ENCODE data around the gene ZYX.
"Not testable (repeated sequence)": the region's sequence is repeated elsewhere in the genome, so short reads cannot be mapped to it uniquely, and the experiment has no call there.

Gene ZYX

GRCh38 chr7:143399642-143400041, 18.5 kb downstream of the ZYX start:
- DNase-seq = no peak

- no peak for DNase-seq
Measured at GRCh38 chr7:143401265-143401664, 20.1 kb downstream of the ZYX start.

GRCh38 chr7:143402233-143402632, 21.1 kb downstream of the ZYX start:
- not testable (repeated sequence) for DNase-seq

DNA sequence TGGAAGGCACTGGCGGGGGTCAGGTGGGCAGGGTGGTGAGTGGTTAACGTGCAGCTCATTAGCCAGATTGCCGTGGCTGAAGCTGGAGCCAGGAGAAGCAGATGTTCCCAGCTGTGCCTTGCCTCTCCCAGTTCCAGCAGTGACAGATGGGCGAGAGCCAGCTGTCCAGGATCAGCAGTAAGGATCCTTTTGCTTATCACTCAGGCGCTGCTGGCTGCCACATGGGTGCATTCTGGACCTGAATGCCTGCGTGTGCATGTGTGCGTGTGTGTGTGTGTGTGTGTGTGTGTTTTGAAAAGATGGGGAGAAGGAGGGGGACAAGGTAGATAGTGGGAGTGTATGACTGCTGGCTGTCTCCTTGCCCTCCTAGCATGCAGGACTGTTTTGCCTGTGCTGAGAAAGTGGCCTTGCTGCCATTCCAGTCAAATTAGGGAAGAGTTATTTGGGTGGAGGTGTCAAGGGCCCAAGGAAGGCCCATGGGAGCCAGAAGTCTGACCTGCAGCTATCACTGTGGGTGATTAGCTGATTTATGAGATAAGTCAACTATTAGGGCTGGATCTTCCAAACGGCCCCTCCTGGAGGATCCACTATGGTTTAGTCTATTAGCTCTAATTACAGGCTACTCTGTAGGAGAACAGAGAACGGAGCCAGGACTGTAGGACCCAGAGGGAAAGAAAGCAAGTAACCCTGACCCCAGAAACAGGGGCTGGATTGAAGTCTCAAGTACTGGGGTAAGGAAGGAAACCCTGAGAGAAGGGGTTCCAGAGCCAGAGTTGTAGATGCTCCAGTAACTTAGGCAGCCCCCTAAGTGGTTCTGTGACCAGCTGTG, 24.2 kb downstream of the ZYX start:
- no peak for DNase-seq

DNA sequence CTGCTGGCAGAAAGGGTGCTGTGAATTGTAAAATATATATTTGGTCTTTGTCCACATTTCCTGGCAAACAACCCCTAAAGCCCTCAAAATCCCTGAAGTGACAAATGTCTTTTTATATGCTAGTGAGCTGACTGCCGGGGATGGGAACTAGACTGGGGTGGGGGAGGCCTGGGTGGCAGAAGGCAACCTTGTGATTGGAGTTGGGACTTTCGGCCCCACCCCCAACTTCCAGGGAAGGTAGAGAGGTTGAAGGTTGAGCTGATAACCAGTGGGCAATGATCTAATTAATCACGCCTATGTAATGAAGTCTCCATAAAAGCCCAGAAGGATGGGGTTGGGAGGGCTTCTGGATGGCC, 24.8 kb downstream of the ZYX start:
- no peak for DNase-seq

GRCh38 chr7:143407287-143408251, 26.4 kb downstream of the ZYX start:
- DNase-seq = no peak

DNA sequence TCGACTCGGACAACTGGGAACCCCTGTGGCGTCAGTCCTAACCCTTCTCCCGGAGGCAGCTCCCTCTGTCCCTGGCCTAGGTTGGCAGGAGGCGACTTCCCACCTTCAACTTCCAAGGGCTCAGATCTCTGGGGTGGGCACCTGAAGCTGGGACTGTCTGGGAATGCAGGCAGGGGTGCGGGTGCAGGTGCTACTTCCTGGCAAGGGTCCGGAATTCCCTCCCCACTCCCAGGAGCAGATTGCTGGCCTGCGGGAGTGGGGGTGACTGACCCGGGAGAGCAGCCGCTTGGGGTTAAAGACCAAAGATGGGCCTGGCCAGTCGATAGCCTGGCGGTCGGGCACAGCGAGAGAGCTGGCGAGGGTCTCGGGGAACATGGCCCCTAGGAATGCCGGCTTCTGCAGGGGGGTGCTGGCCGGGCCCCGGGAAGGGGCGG, 27.1 kb downstream of the ZYX start:
- no peak for DNase-seq

DNA sequence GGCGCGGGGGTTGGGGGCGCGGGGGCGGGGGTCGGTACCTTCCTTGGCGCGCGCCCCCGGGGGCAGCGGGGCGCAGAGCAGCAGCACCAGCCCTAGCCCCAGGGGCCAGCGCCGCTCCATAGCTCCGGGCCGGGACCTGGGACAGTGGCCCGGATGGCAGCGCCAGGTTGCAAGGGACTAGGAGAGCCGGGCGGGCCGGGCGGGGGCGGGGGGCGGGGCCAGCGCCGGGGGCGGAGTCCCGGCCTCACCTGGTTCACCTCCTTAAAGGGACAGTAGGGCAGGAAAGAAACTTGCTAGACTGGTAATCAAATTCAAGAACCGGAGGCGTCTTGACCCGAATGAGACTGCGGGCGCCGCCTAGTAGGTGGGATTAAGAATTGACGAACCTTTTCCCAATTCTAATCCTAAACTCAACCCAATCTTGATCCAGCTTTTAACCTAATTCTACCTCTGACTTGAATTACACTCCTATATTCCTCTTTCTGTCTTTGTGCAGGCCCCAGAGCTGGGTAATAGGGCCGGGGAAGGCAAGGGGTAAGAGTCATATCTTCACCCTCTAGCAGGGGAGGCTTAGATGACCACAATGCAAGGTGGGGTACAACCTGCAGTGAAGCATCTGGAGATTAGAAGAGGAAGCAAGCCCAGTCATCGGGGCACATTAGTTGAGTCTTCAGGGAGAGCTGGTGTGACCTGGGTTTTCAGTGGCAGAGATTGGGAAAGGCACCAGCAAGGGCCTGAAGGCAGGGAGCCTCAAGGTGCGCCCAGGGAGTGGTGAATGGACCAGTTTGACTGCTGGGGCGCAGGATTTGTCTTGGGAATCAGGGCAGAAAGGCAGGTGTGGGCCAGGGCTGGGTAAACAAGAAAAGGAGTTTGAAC, 27.8 kb downstream of the ZYX start, which contains the start of gene EPHA1:
TSS of gene EPHA1 (minus strand) at position 171 of the 876 bp plus-strand sequence. CDS start at position 120, 51 bp downstream.
- DNase-seq = no peak

GRCh38 chr7:143410521-143411004, 29.4 kb downstream of the ZYX start:
- DNase-seq = no peak

- no peak for DNase-seq
Measured at GRCh38 chr7:143411976-143412708, 31.0 kb downstream of the ZYX start.

DNA sequence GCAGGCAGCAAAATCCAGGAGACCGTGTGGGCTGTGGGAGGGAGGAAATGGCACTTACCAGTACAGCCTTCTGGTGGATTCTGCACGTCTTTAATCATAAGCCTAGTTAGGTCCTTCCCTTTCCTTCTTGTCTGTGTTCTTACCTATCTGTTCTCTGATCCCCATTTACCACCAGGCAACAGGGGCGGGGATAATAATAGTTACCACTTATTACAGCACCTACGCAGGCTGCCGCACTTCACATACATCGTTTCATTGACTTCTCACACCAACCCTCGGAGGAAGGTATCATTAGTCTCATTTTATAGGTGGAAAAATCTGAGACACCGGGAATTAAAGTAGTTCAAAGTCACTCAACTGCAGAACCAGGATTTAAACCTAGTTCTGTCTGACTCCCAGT, 32.0 kb downstream of the ZYX start:
- DNase-seq = no peak

- not testable (repeated sequence) for DNase-seq
Measured at GRCh38 chr7:143415209-143415608, 34.1 kb downstream of the ZYX start.

DNA sequence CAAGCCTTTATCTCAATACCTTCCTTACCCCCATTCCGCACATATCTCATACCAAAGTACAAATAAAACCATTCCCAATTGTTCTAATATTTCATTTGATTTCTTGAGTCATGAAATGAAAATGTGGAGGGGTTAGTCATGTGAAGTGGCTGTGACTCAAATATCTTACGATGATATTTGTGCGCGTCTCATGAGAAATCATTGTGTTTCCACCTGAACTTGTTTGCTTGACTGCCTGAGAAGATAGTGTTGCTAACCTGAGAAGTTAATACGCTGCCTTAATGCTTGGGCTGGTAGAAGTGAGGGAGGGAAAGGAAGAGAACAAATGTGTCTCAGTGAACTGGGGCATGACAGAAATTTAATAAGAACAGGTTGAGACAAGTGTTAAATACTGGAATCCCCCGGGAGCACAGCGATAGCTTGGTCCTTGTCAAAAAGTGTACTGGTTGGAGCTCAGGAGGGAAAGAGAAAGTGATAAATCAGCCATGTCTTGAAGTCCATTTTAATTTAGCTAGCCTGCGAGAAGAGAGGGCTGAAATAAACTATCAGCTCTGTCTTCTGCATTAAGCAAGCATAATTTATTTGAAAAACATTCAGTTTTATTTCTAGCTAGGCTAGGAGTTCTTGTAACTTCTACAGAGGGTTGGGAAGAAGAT, 34.7 kb downstream of the ZYX start:
- DNase-seq = no peak

DNA sequence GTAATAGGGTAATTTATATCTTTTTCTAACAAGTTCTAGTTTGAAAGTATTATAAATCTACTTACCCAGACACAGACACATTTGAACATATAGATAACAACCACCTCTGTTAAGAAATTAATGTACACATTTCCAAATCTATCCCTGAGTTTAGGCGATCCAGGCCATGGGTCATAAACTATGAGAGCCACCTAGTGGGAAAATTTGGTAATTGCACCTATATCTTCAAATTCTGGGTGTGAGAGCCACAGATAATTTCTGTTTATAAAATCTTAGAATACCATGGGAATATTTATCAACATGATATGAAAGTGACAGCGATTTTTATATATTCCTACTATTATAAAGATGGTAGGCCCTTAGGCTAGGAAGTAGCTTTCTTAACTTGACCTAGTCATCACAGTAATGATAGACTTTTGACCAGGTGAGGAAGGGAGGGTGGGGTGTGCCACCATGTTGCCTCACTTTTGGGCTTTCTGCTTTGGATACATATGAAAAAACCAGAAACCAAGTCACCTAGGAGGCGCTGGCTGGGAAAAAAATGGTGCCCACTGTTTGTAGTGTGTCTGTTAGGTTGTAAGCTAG, 35.5 kb downstream of the ZYX start:
- peak; percentile 46 for DNase-seq

- DNase-seq = no peak
Measured at GRCh38 chr7:143417734-143418383, 36.7 kb downstream of the ZYX start.

DNA sequence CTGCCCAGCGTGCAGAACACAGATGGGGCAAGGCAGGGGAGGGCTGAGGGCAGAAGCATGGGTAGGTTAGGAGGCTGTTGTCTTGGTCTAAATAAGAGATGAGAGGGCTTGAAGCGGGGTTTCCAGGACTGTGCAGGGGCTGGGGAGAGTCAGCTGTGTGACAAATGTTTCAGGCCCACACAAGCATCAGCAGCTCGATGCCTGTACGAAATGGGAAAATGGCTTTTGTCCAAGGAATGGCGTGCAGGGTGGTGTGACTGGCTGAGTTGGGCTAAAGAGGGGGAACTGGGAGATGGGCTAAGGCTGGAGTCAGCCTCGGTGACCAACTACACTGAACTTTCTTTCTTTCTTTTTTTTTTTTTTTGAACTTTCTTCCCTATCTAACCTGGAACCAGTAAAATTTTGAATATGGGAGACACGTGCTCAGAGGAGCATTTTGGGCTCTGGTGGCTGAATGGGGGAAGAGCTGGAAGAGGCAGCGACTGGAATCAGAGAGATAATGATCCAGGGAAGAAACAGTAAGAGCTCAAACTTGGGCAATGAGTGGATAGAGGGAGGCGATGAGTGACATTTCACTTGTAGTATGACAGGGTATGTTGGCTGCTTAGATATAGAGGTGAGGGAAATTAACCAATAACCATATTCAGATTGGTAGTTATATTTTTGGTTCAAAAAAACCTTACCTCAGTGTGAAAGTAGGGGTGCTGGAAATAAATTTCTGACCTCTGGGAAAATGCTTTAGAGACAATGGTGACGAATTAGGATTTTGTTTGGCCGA, 37.7 kb downstream of the ZYX start:
- DNase-seq = no peak

DNA sequence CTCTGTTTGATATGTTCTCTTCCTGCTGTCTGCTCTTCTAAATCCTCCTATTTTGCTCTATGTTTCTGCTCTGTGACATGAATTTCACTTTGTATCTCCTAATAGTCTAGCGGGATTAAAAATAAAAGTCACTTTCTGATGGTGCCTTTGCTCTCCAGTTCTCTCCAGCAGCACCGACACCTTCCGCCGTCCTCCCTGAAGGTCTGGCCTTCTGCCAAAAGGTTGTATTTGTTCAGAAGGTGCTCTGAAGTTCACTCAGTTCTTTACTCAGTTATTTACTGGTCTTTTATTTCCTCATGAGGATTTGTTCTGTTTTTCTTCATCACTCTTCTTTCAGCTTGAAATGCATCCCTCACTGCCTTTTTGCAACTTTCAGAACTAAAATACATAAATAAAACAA, 38.7 kb downstream of the ZYX start:
- DNase-seq = no peak

- not testable (repeated sequence) for DNase-seq
Measured at GRCh38 chr7:143420624-143421023, 39.5 kb downstream of the ZYX start.

- DNase-seq = no peak
Measured at GRCh38 chr7:143422033-143422432, 40.9 kb downstream of the ZYX start.
